HG03565 (cell line): ENCODE results near the gene WSCD1.

ENCODE experiments used
- ATAC-seq: cut with Tn5 transposase; IDR thresholded peaks from one replicate; pipeline ENCODE4 v1.9.1; 2021; ENCODE audit warnings: mild to moderate bottlenecking, moderate library complexity; ENCODE audit not compliant: unreplicated experiment

Gene WSCD1

GRCh38 chr17:6084311-6085161 is 14.4 kb downstream of the WSCD1 start:
- ATAC-seq, result no peak

DNA sequence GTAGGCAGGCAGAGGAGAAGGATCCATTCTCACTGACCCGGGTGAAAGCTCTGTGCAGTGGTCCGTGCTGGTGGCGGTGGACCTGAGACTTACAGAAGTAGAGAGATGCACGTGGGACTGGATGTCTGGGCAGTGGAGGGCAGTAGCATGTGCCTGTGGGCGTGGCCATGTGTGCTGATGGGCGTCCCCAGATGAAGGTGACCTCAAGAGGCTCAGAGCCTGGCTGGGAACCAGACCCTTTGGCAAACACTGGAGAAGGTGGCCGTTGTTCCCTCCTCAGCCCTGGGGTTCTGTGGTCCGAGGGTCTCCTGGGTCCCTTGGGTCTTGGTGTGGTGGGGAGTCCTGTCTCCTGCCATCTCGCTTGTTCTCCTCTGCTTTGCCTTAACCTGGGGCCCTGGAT is 15.6 kb downstream of the WSCD1 start:
- no peak for ATAC-seq

DNA sequence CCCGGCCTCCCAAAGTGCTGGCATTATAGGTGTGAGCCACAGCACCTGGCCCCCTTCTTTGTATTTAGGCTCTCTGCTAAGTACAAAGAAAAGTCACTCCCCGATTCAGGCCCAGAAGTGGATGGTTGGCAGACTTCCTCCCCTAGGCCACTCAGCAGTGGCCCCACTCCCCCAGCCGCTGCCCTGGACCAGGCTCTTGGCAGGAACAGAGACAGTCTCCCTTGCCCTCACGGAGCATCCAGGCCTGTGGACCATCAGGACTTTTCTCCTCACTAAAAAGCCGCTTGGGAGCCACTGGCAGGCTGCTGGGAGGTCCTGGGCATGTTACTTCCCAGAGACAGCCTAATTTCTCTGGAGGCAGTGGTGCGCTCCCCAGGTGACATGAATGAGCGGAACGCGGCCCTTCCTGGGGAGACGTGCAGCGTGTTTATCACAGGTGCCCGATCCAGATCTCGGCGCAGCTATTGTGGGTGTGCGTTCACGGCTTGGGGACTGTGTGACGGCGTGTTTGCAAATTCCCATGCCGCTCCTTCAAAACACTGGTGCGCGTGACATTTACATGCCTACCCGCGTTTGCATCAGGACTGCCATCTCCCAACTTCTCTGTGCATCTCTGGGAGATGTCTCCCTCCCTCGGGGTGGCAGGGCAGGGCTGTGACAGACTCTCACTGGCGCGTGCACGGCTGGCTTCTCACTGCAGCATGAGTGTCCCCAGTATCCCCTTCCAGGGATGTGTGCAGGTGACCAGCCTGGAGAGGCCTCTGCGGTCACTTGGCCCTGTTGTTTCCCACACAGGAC is 16.6 kb downstream of the WSCD1 start:
- ATAC-seq, result no peak

- no peak for ATAC-seq
Observed at GRCh38 chr17:6088141-6088540, 18.0 kb downstream of the WSCD1 start.

- no peak for ATAC-seq
Observed at GRCh38 chr17:6090253-6090652, 20.1 kb downstream of the WSCD1 start.

DNA sequence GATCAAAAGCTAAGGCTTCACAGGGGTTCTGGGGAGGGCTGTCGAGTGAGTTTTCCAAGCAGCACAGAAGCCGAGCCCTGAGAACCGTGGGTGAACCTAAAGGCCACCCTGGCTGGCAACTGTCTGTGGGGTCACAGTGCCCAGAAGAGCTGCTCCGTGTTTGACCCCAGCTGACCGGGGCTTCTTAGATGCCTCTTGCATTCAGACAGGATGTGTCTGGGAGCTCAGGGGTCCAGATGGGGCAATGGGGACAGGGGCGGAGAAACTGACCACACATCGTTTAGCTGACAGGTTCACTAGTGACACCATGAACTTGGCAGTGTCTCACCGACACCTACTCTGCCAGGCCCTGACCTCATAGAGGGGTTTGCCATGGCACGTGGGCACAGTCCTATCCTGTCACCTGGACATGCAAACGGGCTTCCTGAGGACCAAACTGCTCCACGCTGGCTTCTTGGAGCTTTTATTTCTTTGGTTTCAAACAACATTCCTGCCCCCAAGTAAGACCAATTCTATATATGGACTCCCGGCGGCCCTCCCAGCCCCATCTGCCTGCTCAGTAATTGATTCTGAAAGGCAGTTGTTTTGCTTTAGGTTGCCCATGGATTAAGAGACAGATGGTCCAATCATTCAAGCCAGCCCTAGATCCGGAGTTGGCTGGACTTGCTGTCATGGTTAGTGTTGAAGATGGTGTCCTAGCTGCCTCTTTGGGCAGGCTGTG is 22.2 kb downstream of the WSCD1 start:
- ATAC-seq, result no peak

GRCh38 chr17:6092903-6093468 is 22.8 kb downstream of the WSCD1 start:
- no peak for ATAC-seq

GRCh38 chr17:6094453-6094852 is 24.3 kb downstream of the WSCD1 start:
- no peak for ATAC-seq

DNA sequence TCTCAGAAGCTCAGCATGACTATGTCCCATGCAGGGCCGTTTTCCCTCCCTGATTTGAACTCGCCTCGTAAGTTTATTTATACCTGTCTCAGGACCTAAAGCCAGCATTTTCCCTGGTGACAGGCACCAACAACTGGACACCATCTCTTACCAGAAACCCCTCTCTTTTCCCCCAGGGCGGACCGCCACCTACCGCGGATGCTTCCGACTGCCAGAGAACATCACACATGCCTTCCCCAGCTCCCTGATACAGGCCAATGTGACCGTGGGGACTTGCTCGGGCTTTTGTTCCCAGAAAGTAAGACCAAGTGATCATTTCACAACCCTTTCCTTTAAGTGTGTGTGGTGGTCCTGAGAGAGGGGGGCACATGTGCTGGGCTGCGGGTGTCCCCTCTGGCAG is 24.7 kb downstream of the WSCD1 start:
- no peak for ATAC-seq

DNA sequence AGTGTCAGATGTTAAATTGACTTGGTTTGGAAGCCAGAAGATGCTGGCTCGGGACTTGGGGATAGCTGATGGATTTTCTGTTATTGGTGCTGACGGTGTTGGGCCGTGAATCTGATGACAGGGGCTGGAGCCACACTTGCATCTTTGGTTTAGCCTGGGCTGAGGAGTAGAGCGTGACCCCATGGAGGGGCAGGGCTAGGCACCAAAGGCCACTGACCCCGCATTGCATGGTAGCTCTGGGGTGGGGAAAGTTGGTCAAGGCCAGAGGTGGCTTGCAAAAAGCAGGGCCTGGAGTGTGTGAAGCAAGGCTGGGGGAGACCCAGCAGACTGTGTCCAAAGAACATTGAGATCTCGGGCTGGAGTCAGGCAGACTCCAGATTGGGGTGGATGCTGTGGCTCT is 25.3 kb downstream of the WSCD1 start:
- no peak for ATAC-seq

DNA sequence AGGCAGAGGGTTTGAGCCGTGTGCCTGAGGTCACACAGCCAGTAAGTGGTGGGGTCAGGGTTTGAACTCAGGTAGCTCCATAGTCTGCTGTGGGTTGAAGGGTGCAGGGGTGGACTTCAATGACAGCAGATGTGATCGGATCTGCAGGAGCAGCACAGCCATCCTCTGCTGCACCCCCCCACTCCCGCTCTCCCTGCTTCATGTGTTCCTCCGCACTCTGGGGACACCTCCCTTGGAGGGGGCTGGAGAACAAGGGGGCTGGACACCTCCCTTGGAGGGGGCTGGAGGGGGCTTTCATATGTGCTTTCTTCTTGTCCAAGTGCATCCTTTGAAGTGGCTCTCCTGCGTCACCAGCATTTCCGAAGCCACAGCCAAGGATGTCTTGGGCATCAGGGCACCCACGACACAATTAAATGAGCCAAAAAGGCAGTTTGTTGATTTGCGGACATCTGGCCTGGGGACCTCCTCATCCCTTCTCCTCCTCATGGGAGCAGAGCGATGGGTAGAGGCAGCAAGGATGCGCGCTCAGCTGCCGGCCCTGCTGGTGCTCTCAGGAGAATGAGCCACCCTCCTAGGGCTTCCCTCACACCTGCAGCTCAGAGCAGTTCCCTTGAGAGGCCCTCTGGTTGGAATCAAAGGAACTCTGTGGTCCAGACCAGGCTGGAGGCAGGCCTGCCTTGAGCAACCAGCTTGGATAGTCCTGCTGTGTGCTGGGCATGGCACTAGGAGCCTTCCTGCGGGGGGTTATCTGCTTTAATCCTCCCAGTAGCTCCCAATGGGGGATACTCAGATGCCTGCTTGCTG is 26.2 kb downstream of the WSCD1 start:
- ATAC-seq, result no peak

DNA sequence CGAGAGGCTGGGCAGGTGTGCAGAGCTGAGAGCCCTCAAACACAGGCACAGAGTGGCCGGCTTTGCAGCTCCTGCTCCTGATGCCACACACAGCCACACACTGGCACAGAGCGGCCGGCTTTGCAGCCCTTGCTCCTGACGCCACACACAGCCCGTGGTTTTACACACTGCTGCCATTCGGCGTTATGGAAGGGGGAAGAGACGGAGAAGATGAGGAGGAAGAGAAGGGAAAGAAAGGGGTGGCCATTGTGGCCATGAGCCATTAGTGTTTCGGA is 26.8 kb downstream of the WSCD1 start:
- ATAC-seq, result no peak

DNA sequence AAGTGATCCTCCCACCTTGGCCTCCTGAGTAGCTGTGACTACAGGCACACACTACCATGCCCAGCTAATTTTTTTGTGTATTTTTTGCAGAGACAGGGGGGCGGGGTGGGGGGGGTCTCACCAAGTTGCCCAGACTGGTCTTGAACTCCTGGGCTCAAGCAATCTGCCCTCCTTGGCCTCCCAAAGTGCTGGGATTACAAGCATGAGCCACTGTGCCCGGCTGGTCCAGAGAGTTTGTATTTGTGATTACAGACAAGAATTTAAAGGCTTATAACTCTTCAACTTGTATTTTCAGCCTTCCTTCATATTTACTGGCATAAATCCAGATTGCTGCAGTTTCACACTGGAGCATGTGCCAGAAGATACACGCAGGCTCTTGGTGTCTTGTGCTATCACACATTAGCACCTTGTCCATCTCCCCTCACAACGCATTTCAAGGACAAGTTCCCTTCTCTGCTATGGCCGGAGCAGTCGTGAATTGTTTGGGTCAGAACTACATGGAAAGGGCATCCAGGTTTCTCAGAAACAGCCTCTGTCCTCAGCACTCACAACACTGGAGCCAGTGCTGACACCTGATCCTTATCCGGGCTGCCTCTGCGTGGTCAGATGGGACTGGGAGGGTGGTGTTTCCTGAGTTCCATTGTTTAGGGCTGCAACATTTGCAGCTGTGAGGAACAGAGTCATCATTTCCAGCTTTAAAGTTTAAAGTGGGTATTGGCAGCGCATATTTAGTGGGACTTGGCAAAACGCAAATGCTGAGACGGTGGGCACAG is 28.1 kb downstream of the WSCD1 start:
- no peak for ATAC-seq

- no peak for ATAC-seq
Observed at GRCh38 chr17:6098823-6099180, 28.6 kb downstream of the WSCD1 start.

DNA sequence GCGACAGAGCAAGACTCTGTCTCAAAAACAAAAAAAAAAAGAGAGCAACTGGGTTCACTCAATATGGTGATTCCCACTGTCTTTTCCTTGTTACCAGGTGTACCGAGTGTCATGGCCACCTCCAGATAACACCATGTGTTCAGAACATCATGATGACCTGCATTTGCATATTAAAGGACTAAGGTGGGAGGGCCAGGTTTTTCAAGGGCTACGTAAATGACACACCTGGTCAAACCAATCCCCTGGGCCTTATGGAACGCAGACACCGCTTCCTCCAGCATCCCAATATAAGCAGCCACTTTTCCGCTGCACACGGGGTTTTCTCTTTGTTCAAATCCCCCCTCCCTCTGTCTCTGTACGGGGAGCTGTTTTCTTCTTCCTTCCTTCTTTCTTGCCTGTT is 29.3 kb downstream of the WSCD1 start:
- no peak for ATAC-seq

DNA sequence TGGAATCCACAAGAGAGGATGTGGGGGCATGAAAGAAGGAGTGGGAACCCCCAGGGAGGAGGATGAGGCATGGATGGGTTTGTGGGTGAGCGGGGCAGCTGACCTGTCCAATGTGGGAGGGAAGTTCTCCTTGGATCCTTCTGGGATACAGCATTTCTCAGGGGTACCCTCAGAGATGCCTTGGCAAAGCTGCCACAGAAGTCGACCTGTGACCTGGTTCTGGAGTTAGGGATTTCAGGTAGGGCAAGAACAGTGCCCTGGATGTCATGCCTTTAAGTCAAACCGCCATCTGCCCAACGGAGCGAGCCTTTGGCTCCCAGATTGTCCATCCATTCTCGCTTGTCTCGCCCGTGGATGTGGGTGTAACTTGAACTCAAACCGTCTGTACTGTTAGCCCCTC is 30.0 kb downstream of the WSCD1 start:
- no peak for ATAC-seq

- no peak for ATAC-seq
Observed at GRCh38 chr17:6100891-6101500, 30.8 kb downstream of the WSCD1 start.

GRCh38 chr17:6101706-6102105 is 31.5 kb downstream of the WSCD1 start:
- ATAC-seq, result no peak

DNA sequence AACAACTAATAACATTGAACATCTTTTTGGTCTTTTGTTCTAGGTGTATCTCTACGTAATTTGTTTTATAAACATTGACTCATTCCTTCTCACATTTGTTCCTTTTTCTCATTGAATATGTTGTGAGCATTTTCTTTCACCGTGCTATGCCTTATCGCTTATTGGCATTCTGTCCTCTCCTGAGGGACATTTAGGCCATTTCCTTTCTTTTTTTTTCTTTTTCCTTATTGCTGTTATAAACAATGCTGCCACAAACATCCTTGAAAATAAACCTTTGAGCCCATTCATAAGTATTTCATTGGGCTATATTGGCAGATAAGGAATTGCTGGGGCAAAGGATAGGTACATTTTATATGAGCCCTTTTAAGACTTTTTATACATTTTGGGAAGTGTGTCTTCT is 32.4 kb downstream of the WSCD1 start:
- no peak for ATAC-seq
